GM19438 (cell line): ENCODE data around the gene WDFY2.
"Not testable (repeated sequence)": the region's sequence is repeated elsewhere in the genome, so short reads cannot be mapped to it uniquely, and the experiment has no call there.

Experiments used
- ATAC-seq: cut with Tn5 transposase; IDR thresholded peaks from one replicate; pipeline ENCODE4 v1.9.1; 2021; ENCODE audit warnings: low read depth; ENCODE audit not compliant: unreplicated experiment

Gene WDFY2

DNA sequence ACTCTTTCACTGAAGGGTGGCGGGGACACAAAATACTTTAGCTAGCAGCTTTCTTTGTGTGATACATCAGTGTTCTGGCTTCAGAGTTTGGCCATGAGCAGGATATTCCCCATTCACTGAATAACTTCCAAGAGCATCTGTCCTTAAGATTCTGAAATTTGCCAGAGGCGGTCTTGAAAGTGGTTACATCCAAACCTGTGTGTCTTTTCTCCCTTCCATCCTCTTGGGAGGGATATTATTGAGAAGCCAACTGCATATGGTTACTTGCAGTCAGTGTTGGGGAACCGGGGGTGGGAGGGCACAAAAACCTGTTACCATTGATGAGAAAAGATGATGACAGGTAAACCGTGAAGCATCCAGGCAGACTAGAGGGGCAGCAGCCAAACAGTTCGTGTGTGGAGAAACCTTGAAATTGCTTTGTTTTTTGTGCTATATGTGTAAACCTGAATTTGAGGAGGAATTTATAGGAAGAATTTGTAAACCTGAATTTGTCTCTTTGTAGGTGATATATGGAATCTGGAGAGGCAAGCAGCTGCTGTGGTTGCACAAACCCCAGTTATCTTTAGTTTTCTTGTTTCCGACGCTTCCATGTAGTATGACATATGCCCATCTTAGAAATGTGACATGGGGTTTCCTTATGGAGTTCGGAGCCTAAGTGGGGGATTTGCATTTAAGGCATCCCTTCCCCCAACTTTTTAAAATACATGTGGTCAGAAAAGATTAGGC lies 104.8 kb downstream of the WDFY2 start:
- no peak for ATAC-seq

DNA sequence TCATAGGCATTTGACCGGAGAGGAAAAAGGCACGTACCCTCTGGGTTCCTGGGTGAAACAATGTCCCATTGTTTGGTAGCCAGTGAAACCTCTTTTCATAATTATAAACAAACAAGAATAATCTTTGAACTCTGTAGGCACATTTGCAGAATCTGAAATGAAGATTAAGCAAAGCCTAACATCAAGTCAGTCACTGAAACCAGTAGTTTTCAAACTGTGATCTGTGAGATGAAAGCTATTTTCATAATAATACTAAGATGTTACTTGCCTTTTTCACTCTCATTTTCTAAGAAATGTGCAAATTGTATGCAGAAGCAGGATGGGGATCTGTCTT lies 105.4 kb downstream of the WDFY2 start:
- no peak for ATAC-seq

DNA sequence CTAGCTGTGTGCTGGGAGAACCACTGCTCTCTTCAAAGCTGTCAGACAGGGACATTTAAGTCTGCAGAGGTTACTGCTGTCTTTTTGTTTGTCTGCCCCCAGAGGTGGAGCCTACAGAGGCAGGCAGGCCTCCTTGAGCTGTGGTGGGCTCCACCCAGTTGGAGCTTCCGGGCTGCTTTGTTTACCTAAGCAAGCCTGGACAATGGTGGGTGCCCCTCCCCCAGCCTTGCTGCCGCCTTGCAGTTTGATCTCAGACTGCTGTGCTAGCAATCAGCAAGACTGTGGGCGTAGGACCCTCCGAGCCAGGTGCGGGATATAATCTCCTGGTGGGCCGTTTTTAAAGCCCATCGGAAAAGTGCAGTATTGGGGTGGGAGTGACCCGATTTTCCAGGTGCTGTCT lies 111.4 kb downstream of the WDFY2 start:
- ATAC-seq = not testable (repeated sequence)

DNA sequence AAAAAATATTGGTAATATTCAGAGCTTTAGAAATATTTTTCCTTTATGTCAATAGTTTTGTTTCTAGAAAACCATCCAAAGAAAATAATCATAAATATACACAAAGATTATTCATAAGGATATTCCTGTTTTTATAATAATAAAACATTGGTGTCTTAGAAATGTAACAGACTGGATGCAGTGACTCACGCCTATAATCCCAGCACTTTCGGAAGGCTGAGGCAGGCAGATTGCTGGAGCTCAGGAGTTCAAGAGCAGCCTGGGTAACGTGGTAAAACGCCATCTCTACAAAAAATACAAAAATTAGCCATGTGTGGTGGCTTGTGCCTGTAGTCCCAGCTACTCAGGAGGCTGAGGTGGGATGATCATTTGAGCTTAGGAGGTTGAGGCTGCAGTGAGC lies 112.9 kb downstream of the WDFY2 start:
- ATAC-seq = no peak

DNA sequence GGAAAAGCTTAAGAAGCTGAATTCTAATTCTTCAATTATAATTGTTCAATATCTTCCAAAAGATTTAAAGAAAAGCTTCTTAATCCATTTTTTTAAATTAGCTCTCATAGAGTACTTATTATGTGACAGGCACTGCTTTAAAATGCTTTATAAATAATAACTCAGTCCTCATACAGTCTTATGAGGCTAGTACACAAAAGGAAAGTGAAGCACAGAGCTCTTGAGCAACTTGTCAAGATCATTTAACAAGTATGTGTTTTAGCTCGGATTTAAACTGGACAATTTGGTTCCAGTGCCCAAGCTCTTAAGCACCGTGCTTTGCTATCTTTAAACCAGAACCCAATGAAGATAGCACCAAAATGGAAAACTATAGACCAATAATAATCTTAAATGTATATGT lies 113.6 kb downstream of the WDFY2 start:
- no peak for ATAC-seq

DNA sequence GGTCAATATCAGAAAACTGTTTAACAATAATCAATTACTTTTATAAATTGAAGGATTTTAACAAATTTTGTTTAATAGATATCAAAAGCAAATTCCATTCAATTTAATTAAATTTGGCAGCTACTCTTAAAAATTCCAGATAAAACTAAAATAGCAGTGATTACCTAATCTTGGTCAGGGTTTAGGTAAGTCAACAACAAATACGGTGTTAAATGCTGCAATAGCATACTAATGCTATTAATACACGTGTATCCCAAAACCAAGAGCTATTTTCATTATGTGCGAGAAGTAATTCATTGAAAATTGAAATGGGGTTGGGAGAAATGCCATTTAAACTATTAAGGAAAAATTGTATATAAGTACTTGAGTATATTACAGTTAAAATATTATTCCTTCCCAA lies 114.1 kb downstream of the WDFY2 start:
- no peak for ATAC-seq

DNA sequence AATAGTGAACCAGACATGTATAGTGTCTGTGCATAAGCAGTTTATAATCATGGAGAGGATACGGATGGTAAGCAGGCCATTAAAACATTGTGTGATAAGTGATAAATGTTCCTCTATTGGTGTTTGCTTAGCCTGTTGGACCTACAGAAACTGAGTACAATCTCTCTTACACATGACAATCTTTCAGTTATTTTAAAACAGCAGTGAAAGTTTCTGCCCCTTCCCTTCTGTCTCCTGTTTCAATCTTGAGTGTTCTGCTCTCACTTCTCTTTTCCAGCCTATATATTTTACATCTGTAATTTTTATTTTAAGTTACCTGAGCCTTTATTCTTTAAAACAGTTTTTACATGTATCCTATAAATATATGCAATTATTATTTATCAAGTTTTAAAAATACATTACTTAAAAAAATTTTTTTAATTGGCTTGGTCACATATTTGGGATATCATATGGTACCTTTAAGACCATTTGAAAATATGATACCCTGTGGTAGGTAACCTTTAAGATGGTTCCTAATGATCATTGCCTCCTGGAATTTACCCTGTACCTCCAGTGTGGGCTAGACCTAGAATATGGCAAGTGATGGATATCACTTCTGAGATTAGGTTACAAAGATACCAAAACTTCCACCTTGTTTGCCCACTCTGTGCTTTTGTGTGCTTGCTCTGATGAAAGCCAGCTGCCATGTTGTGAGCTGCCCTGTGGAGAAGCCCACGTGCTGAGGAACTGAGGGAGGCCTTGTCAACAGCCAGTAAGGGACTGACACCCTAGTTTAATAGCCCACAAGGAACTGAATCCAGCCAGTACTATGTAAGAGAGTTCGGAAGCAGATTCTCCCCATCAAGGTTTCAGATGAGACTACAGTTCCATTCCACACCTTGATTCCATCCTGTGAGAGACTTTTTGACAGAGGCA lies 120.4 kb downstream of the WDFY2 start:
- peak; percentile 87 for ATAC-seq

DNA sequence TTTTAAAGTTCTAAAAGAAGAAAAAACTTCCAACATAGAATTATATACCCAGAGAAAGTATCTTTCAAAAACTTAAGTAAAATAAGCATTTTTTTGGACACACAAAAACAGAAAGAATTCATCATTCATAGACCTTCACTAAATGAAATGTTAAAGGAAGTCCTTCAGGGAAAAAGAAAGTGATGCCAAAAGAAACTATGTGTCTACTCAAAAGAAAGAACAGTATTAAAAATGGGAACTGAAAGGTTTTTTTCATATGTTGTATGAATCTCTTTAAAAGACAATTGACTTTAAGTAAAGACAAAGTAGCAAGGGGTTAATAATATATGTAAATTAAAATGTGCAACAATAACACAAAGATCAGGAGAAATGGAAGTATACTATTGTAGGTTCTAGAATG lies 123.2 kb downstream of the WDFY2 start:
- no peak for ATAC-seq

DNA sequence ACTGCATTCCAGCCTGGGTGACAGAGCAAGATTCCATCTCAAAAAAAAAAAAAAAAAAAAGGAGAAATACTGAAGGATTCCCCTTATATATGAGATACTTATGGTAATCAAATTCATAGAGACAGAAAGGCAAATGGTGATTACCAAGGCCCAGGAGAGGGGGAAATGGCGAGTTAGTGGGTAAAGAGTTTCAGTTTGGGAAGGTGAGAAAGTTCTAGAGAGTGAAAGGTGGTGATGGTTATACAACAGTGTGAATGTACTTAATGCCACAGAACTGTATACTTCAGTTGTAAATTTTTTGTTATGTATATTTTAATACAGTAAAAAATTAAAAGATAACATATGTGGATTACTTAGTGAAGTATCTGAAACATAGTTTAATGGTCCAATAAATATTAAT lies 129.5 kb downstream of the WDFY2 start:
- no peak for ATAC-seq

DNA sequence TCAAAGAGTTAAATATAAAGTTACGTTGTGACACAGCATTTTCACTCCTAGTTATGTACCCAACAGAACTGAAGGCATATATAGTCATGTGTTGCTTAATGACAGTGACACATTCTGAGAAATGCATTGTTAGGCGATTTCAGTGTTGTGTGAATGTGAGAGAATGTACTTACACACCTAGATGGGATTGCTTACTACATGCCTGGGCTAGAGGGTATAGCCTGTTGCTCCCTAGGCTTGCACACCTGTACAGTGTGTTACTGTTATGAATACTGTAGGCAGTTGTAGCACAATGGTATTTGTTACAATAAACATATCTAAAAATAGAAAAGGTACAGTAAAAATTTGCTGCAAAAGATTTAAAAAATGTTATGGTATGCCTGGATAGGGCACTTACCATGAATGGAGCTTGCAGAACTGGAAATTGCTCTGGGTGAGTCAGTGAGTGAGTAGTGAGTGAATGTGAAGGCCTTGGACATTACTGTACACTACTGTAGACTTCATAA lies 130.5 kb downstream of the WDFY2 start:
- ATAC-seq = no peak

DNA sequence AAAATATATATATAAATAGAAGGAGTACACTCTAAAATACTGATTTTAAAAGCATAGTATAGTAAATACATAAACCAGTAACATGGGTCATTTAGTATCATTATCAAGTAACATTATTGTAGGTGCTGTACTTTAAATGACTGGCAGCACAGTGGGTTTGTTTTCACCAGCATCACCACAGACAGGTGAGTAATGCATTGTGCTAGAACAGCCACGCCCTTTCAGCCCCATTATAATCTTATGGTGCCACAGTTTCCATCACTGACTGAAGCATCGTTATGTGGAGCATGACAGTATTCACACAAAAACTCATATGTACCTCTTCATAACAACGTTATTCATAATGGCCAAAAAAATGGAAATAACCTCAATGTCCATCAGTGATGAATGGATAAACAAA lies 131.4 kb downstream of the WDFY2 start:
- ATAC-seq = no peak

DNA sequence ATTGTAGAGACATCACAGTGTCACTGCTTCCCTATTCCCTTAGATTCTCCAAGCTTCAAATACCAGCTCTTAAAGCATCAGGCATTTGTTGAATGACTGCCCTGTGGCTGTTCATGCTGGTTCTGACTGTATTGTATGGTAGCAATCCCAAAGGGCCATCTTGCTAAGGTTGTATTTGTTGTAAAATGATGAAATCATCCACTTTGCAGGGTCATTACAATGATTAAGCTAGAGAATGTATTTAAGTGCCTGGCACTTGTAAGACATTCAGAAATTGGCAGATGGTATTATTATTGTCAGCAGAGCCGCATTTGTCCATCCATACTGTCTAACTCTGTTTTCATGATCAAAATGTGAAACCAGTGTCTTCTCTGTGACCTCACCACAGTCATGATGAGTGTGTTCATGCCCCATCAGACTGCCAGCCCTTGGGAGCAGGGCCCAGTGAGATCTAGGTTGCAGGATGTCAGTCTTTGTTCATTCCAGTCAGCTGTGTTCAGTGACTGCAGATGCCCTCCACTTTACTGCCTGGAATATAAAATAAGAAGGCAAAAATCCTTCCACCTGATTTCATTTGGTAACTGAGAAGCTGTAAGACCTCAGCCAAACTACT lies 133.6 kb downstream of the WDFY2 start:
- ATAC-seq = no peak

DNA sequence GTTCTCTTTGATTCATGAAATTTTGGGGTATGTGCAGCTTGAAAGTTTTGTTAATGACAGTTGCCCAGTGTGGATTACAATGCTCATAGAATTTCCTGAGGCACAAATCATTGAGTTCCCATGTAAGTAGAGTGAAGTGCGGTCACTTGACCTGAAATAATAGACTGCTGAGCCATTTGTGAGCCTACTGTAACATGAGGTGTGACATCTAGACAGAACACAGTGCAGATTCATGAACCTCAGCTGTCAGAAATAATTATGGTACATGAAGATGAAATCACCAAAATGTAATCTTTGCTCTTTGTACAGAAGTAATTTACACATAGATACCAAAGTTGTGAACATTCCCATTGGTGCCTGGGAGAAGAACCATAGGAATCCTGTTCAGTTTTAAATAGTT lies 135.1 kb downstream of the WDFY2 start:
- ATAC-seq = no peak

DNA sequence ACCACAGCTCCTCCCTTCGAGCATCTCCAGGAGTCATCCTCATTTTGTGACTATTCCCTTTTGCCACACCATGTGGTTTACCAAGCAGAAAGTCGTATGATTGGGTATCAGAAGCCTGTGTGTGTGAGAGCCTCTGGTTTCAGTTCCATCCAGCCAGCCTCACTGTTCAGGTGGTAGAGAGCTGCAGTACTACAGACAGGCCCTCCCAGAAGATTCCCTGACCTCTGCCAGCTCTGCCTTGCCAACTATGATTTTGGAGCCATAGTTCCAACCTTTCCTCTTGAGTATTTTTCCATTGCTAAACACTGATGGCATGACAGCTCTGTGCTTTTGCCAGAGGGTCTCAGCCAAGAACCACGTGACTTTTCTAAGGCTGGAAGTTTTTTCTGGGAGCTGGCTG lies 137.2 kb downstream of the WDFY2 start:
- peak; percentile 70 for ATAC-seq

DNA sequence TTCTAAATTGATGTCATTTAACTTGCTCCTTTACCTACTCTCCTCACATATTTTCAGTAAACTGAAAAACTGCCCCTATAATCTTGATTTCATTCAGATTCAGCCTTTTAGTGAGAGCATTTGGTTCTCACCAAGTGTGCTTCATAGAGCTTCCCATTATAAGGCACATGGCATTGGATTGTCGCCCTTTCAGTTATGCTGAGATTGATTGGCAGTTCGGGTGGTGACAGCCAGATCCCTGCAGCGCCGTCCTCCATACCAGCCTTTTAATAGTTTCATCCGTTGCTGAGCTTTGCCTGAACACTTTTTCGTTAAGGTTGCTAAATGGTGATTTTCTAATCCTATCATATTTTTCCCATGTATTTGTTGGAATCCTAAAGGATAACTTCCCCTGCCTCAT lies 139.3 kb downstream of the WDFY2 start:
- no peak for ATAC-seq

DNA sequence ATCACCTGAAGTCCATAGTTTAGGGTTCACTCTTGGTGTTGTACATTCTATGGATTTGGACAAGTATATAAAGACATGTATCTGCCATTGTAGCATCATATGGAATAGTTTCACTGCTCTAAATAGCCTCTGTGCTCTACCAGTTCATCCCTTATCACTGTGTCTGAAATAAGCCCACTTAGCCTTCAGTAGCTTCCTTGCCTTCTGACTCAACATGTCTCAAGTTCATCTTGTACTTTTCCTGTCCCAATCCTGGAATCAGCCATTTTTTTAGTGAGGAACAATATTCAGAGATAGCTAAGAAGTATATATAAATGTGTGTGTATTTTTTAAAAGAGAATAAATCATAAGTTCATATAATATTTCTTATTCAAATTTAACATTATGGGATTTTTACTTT lies 140.5 kb downstream of the WDFY2 start:
- no peak for ATAC-seq

DNA sequence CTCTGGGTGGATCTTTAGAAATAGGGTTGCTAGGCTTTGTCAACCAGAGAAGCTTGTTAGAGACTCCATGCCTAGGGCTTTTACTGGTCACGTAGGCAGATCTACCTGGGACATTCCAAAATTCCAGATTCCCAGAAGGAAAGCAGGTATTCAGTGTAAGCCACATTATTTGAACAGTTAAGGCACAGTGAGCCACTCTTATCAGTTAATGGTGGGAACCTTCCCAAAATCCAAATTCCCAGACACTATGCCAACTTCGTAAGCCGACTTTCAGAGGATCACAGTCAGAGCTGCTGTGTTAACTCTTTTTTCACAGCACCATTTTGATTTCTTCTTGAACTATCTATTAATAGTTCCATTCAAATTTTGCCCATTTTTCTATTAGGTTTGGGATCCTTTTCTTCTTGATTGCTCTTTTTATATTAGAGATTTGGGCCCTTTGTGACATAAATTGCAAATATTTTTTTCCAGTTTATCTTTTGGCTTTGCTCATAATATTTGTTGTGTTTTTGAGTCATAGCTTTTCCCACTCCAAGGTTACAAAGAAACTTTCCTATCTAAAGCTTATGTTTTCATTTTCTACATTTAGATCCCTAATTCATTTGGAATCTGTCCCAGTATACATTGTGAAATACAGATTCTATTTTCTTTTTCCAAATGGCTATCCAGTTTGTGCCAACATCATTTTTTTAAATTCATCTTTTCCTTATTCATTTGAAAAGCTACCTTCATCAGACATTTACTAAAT lies 142.4 kb downstream of the WDFY2 start:
- no peak for ATAC-seq

DNA sequence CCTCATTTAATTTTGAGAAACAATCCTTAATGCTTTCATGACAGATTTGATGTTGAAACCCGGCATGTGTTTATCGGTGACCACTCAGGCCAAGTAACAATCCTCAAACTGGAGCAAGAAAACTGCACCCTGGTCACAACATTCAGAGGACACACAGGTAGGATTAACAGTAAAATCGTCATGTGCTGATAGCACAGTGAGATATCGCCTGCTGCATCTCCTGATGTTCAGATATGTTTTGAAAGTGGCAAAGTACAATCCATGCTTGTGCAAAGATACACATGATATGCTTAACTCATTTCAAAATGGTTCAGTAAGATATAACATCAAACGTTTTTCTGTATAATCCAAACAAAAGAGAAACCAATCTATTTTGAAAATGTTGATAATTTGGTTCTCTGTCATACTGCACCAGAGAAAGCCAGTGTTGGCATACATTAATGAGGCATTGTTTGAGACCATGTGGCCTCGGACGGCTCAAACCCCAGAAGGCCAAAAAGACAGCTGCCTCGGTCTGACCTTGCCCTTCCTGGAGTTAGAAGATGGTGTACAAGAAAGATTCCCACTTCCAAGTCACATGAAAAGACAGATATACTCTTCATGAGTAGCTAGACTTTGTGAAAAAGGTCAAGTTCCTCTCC lies 143.5 kb downstream of the WDFY2 start:
- no peak for ATAC-seq

DNA sequence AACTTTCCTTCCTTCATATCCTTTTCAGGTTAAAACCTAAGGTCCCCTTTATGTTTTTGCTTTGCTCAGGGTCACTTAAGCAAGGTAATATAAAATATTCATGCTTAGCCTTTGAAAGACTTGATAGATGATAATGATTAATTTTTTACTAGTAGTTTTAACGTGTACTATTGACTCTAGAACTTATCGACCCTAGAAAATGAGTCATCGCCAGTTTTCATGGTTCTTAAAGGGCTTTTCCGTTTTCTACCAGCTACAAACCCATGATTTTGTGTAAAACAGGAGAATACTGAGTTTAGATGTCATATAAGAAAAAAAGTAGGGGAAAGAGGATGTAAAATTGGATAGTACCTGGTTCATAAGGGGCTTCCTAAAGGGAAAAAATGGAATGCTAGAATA lies 144.0 kb downstream of the WDFY2 start:
- ATAC-seq = no peak

DNA sequence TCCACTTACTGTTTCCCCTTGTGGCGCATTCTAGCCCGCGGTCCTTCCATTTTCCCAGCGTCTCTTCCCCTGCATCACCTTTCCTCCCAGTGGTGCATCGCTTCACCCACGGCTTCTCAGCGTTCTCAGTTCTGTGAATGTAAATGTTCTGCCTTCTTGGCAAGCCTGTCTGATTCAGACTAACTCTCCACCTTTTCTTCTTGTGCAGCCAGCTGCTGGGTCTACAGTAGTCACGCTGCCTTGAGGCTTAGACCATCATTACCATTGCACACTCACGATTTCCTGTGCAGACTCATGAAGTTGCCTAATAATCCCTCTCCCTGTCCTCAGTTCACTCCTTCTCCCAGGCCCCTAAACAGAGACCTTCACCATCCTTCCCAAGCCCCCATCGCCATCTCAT lies 144.7 kb downstream of the WDFY2 start:
- ATAC-seq = no peak
